T-helper 17 cell (primary cell): ENCODE measurements around the gene ABHD14A. TPM values are rescaled to one million over a fixed set of nuclear protein-coding genes. Genes with fewer than 3 reads are reported as not detected.

Experiments used
- ATAC-seq: fragments of 150-1000 bp; cut with Tn5 transposase; 2 replicates; pipeline ENCODE4 v1.10.0; 2021; ENCODE audit warnings: mild to moderate bottlenecking, moderate library complexity
- DNase-seq, 3 donors: peaks; one replicate each; pipeline versions ENCODE4 v3.0.0 to v3.0.0-alpha.2; 2020 to 2021
- H3K9me3 ChIP-seq: one replicate; pipeline ENCODE4 v1.7.0; 2013; ENCODE audit warnings: low read length, mild to moderate bottlenecking; ENCODE audit not compliant: control insufficient read depth, poor library complexity, severe bottlenecking
- H3K27ac Mint-ChIP-seq: one replicate; pipeline ENCODE4 v1.8.0; 2022; ENCODE audit warnings: mild to moderate bottlenecking, moderate library complexity, mixed read lengths
- H3K27me3 Mint-ChIP-seq: one replicate; pipeline ENCODE4 v1.8.0; 2022; ENCODE audit warnings: mixed read lengths
- H3K36me3 Mint-ChIP-seq: one replicate; pipeline ENCODE4 v1.8.0; 2022; ENCODE audit warnings: low read depth, mixed read lengths
- H3K4me1 Mint-ChIP-seq: one replicate; pipeline ENCODE4 v1.8.0; 2022; ENCODE audit warnings: mild to moderate bottlenecking, mixed read lengths
- H3K4me3 Mint-ChIP-seq: one replicate; pipeline ENCODE4 v1.8.0; 2022; ENCODE audit warnings: mild to moderate bottlenecking, moderate library complexity, mixed read lengths
- total RNA-seq, 4 donors: library from RNA in 2 of 4; stranded (reverse) in 2 of 4; gene quantifications; one replicate each; pipeline ENCODE4 v1.2.3 and lab custom pipeline; 2022 to 2026

The ABHD14A gene
- total RNA-seq, 2 donors from 2014 or later: 13.9 to 14.6 TPM

DNA sequence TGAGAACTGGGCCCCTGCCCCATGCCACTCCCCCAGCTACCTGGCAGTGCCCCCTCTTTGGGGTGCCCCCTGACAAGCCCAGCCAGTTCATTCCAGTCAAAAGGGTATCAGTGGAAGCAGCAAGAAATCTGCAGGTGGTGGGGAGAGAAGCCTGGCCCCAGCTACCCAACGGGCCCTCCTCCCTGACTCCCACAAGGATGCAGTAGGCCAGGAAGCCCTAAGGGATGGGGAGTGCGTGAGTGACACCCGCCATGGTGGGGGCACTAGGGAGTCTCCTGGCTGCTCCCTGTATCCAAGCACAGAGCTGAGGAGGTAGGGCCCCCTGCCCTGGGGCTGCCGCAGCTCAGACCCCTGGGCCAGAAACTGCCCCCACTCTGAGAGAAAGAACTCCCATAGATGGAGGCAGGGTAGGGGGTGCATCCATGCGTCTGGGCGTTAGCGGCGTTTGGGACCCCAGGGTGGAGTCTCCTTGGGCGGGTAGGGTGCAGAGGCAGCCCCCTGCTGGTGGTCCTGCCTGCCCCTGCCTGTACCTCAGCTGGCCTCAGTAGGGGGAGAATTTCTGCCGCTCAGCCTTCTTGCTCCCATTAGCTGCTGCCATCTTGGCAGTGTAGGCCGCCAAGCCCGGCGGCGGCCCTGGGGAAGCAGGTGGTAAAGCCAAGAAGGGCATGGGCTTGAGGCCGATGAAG is 17.2 kb upstream of the ABHD14A start:
- peaks cover 7% of the 10 kb centered on the region for H3K4me1 Mint-ChIP-seq
- no peak for ATAC-seq
- peaks cover 10% of the 10 kb centered on the region for H3K36me3 Mint-ChIP-seq
- no peaks in the 10 kb centered on the region for H3K9me3 ChIP-seq
- no peak for DNase-seq
- no peak overlapping the region for H3K27ac Mint-ChIP-seq
- H3K27me3 Mint-ChIP-seq: peaks cover 22% of the 10 kb centered on the region
- no peak overlapping the region for H3K4me3 Mint-ChIP-seq

GRCh38 chr3:51958603-51959521 is 16.0 kb upstream of the ABHD14A start:
- H3K4me1 Mint-ChIP-seq: peaks cover 5% of the 10 kb centered on the region
- H3K36me3 Mint-ChIP-seq: peaks cover 8% of the 10 kb centered on the region
- peaks cover 12% of the 10 kb centered on the region for H3K27me3 Mint-ChIP-seq
- H3K9me3 ChIP-seq: no peaks in the 10 kb centered on the region
- no peak overlapping the region for H3K27ac Mint-ChIP-seq
- DNase-seq (no peak), ATAC-seq (no peak)
- H3K4me3 Mint-ChIP-seq: no peak overlapping the region

DNA sequence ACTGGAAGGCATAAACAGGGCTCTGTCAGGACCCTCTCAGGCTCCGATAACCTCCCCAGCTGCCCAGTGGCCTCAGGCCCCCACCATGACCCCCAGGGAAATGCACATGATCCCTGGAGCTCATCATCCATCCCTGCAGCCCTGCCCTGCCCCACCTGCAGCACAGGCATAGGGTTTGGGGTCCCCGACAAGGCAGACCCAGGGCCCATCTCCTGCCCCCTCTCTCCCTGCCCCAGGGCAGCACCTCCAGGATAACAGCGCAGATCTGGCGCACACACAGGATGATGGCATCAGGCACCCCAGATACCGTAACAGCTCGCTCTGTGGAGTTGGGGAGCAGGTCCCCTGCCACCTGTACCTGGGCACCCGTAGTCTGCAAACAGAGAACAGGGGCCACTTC is 15.2 kb upstream of the ABHD14A start:
- H3K27ac Mint-ChIP-seq: no peak overlapping the region
- peaks cover 6% of the 10 kb centered on the region for H3K36me3 Mint-ChIP-seq
- H3K4me3 Mint-ChIP-seq: no peak overlapping the region
- H3K27me3 Mint-ChIP-seq: peaks cover 5% of the 10 kb centered on the region
- peaks cover 5% of the 10 kb centered on the region for H3K4me1 Mint-ChIP-seq
- no peaks in the 10 kb centered on the region for H3K9me3 ChIP-seq
- DNase-seq: no peak
- ATAC-seq: no peak

GRCh38 chr3:51960386-51960785 is 14.5 kb upstream of the ABHD14A start:
- peaks cover 9% of the 10 kb centered on the region for H3K36me3 Mint-ChIP-seq
- no peak for ATAC-seq

GRCh38 chr3:51961011-51961410 is 13.9 kb upstream of the ABHD14A start:
- H3K27ac Mint-ChIP-seq: no peak overlapping the region
- no peaks in the 10 kb centered on the region for H3K9me3 ChIP-seq
- no peak overlapping the region for H3K4me3 Mint-ChIP-seq
- peaks cover 9% of the 10 kb centered on the region for H3K36me3 Mint-ChIP-seq
- peaks cover 15% of the 10 kb centered on the region for H3K4me1 Mint-ChIP-seq
- no peak for DNase-seq
- H3K27me3 Mint-ChIP-seq: no peaks in the 10 kb centered on the region
- ATAC-seq: no peak

More at GRCh38 chr3:51960386-51960785, 14.5 kb upstream of the ABHD14A start:
- peaks cover 10% of the 10 kb centered on the region for H3K4me1 Mint-ChIP-seq
- no peak for DNase-seq
- no peak overlapping the region for H3K27ac Mint-ChIP-seq
- H3K9me3 ChIP-seq: no peaks in the 10 kb centered on the region
- no peak overlapping the region for H3K4me3 Mint-ChIP-seq
- H3K27me3 Mint-ChIP-seq: no peaks in the 10 kb centered on the region

DNA sequence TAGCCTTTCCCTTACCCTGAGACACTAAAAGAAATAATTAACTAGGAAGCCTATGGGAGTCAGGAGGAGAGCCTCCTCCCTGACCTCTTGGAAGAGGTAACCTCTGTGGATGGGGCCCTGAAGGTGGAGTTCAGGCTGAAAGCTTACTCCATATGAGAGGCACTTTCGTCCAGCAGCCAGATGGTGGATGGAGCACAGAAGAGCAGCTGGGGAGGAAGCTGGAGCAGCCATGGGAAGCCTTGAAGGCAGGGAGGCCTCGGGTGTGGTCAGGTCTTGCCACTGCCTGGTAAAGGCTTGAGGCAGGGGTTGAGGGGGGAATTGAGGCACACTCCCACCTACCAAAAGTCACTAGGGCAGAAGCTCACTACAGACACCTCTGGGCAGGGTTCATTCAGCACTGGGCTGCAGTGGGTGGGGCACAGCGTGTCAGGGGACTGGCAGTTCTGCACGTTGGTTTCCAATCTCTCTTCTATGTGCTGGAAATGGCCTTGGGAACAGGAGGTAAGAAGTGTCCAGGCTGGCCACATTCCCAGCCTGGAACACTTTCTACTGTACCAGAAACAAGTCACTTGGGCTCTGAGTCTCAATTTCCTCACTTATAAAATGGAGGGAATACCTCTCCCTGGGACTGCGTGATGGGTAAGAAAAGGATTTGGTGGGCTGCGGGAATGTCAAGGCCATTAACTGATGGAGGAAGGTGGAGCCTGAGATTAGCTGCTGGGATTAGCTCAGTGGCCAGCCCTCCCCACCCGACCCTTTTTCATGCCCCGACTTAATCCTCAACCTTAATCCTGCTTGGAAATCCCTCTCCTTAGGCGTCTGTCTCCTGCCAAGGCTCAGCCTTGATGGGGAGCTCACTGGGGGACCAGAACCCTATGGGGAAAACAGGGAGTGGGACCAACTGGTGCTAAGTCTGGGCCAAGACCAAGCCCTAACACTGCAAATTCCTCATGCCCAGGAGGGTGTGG is 13.0 kb upstream of the ABHD14A start:
- no peaks in the 10 kb centered on the region for H3K9me3 ChIP-seq
- no peaks in the 10 kb centered on the region for H3K27me3 Mint-ChIP-seq
- H3K4me3 Mint-ChIP-seq: peak overlapping the region; percentile 19
- H3K27ac Mint-ChIP-seq: no peak overlapping the region
- peaks cover 9% of the 10 kb centered on the region for H3K36me3 Mint-ChIP-seq
- H3K4me1 Mint-ChIP-seq: peaks cover 17% of the 10 kb centered on the region
- DNase-seq (no peak), ATAC-seq (no peak)

DNA sequence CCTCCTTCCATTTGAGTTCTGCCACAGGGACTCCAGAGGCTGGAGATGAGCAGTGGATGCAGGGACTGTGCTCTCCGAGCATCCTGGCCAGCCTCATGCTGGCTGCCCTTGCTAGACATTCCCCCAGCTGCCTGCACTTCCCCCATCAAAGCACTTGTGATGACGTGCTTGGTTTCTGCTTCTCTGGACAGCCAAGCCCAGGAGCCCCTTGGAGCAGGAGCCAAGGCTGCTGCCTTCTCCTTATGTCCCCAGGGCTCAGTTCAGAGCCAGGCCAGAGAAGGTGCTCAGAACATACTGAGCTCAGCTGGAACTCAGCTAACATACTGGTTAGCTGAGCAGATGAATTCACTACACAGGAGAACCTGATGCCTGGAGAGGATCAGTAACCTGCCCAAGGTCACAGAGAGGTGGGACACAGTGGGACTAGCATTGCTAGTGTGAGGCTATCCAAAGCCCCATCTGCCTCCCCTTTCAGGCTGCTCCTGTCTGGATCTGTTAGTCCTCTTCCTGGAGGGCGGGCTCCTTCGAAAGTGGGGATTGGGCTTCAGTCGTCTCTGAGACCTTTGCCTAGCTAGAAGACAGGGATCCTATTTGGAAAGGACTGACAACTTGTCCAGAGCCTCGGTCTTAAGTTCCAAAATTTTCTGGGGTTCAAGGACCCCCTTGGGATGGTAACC is 11.9 kb upstream of the ABHD14A start:
- Mint-ChIP-seq H3K4me1 (peaks cover 19% of the 10 kb centered on the region), H3K27ac (no peak overlapping the region), H3K27me3 (no peaks in the 10 kb centered on the region), H3K4me3 (no peak overlapping the region), H3K36me3 (peaks cover 9% of the 10 kb centered on the region)
- no peak for DNase-seq
- ATAC-seq: no peak
- no peaks in the 10 kb centered on the region for H3K9me3 ChIP-seq

DNA sequence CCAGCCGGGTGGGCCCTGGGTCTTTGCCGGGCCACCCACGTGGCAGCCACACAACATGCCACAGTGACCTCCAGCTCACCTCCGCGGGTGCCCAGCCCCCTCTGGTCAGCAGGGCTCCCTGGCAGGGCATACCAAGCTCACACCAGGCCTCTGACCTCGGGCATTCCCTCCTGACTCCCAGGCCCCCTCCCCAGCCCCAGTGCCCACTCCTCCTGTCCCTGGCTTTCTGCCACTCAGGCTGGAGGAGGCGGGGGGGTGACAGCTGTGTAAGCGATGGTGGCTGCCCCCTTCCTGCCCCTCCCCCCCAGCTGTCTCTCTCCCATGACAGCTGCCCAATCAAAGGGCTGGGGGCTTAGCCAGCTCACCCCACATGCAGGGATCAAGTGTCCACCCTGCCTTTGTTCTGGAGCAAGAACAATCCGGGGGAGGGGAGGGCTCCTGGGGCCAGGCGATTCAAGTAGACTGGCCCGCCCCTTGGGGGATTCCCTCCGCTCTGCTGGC is 10.9 kb upstream of the ABHD14A start:
- DNase-seq (no peak), ATAC-seq (no peak)
- no peaks in the 10 kb centered on the region for H3K9me3 ChIP-seq
- H3K4me3 Mint-ChIP-seq: no peak overlapping the region
- H3K4me1 Mint-ChIP-seq: peaks cover 20% of the 10 kb centered on the region
- H3K27ac Mint-ChIP-seq: no peak overlapping the region
- no peaks in the 10 kb centered on the region for H3K27me3 Mint-ChIP-seq
- H3K36me3 Mint-ChIP-seq: peaks cover 6% of the 10 kb centered on the region

DNA sequence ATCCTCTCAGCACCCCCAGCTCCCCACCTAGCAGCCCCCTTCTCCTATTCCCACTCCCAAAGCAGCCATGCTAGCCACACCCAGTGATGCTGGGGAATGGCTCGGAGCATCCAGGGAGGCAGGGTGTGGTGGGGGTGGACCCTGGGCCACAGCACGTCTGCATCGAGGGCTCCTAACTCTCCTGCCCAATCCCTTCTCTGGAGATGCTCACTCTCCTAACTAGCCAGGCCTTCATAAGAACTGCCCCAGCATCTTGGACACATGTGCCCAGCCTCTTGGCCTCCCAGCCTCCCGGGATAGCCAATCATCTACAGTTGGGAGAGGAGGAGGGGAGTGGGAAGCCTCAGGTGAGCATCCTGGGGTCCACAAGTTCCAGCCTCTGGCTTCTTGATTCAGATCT is 10.3 kb upstream of the ABHD14A start:
- Mint-ChIP-seq H3K4me1 (peaks cover 22% of the 10 kb centered on the region), H3K27ac (peak overlapping the region; percentile 41), H3K27me3 (no peaks in the 10 kb centered on the region), H3K4me3 (no peak overlapping the region), H3K36me3 (peaks cover 8% of the 10 kb centered on the region)
- ATAC-seq (no peak), DNase-seq (no peak)
- no peaks in the 10 kb centered on the region for H3K9me3 ChIP-seq

- no peaks in the 10 kb centered on the region for H3K27me3 Mint-ChIP-seq
- H3K9me3 ChIP-seq: no peaks in the 10 kb centered on the region
- peaks cover 5% of the 10 kb centered on the region for H3K36me3 Mint-ChIP-seq
- DNase-seq (no peak), ATAC-seq (no peak)
- H3K4me3 Mint-ChIP-seq: peak overlapping the region; percentile 83
- peaks cover 24% of the 10 kb centered on the region for H3K4me1 Mint-ChIP-seq
- H3K27ac Mint-ChIP-seq: peak overlapping the region; percentile 14
Observed at GRCh38 chr3:51966016-51966415, 8.8 kb upstream of the ABHD14A start.

- no peak overlapping the region for H3K27ac Mint-ChIP-seq
- no peaks in the 10 kb centered on the region for H3K27me3 Mint-ChIP-seq
- peaks cover 5% of the 10 kb centered on the region for H3K36me3 Mint-ChIP-seq
- no peak for ATAC-seq
- no peaks in the 10 kb centered on the region for H3K9me3 ChIP-seq
- H3K4me3 Mint-ChIP-seq: peak overlapping the region; percentile 83
- DNase-seq: no peak
- peaks cover 27% of the 10 kb centered on the region for H3K4me1 Mint-ChIP-seq
Observed at GRCh38 chr3:51966486-51966885, 8.4 kb upstream of the ABHD14A start.

DNA sequence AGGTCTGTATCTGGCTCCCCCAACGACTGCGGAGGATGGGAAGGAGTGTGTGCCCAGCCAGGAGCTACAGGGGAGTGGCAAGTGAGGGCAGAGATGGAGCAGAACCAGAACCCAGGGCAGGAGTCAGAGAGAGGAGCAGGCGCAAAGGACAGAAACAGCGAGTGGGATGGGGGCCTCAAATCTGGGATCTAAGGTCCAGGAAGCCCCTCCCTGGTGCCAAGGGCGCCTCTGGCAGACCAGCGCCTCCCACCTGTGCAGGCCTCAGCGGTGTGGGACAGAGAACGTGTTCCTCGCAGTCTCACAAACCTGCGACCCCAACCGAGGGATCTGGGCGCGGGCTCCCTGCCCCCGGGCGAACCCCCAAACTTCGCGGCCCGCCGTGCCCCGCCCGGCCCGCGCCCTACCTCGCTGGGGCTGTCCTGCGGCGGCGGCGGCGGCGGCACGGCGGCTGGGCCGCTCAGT is 7.9 kb upstream of the ABHD14A start:
- peak overlapping the region; percentile 83 for H3K4me3 Mint-ChIP-seq
- no peaks in the 10 kb centered on the region for H3K9me3 ChIP-seq
- no peaks in the 10 kb centered on the region for H3K27me3 Mint-ChIP-seq
- peaks cover 5% of the 10 kb centered on the region for H3K36me3 Mint-ChIP-seq
- H3K4me1 Mint-ChIP-seq: peaks cover 27% of the 10 kb centered on the region
- H3K27ac Mint-ChIP-seq: no peak overlapping the region
- ATAC-seq: peak; percentile 76
- no peak for DNase-seq
